DMS53 treated with DMSO at 0.1 percent for 48 hours (cell line): ENCODE results near the gene R3HDM1.

ENCODE experiments used
- DNase-seq: peaks from one replicate; lab custom pipeline; 2025; ENCODE audit not compliant: unreplicated experiment; lab: John Stamatoyannopoulos, UW

R3HDM1 gene

DNA sequence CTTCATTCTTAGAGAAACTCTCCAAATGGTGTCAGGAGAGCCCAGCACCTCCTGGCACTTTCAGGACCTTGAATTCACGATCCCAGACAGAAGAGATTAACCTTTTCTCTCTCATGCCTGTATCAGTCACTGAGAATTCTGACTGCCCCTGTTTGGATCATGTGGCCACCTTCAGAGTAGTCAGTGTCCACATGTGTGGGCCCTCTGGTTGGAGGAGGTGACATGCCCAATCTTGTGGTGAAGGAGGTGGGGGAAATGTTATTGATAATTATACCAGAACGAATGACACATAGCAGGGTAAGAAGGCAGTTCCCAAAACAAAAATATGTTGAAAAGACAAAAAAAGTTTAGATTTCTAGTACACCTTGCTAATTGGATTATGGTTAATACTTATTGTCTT, 242.0 kb downstream of the R3HDM1 start:
- DNase-seq = no peak

DNA sequence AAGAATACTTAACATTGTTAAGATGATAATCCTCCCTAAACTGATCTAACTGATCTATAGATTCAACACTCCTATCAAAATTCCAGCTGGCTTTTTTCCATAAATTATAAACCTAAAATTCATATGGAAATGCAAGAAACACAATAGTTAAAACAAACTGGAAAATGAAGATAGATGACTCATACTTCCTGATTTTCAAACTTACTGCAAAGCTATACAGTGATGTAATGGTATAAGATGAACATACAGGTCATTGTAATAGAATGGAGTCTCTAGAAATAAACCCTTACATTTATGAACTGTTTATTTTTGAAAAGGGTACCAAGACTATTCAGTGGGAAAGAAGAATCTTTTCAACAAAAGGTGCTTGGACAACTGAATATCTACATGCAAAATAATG, 242.6 kb downstream of the R3HDM1 start:
- DNase-seq = no peak
